SK-N-SH treated with all-trans-retinoic acid at 6 μM for 48 hours (cell line): Measurements from ENCODE around the gene MIPOL1.

Experiments
- ARNTL ChIP-seq: fragments of 450-650 bp; formaldehyde crosslinking; IDR thresholded peaks from 2 replicates; pipeline ENCODE4 v1.5.0; 2020; ENCODE audit warnings: low read depth, mild to moderate bottlenecking, moderate library complexity, borderline replicate concordance
- BACH2 ChIP-seq: fragments of 250-450 bp; sonication (Bioruptor Pico); IDR thresholded peaks from 2 replicates; pipeline ENCODE4 v1.9.0; 2021; ENCODE audit warnings: mild to moderate bottlenecking, borderline replicate concordance
- CREB5 ChIP-seq: fragments of 250-450 bp; sonication (Bioruptor Pico); IDR thresholded peaks from 2 replicates; pipeline ENCODE4 v1.5.1; 2020; ENCODE audit warnings: low read depth, mild to moderate bottlenecking, moderate library complexity
- GLIS3 ChIP-seq: fragments of 250-450 bp; sonication (Bioruptor Pico); IDR thresholded peaks from 2 replicates; pipeline ENCODE4 v1.5.0; 2020; ENCODE audit warnings: mild to moderate bottlenecking, moderate library complexity
- OSR1 ChIP-seq: fragments of 250-450 bp; sonication (Bioruptor Pico); IDR thresholded peaks from 2 replicates; pipeline ENCODE4 v1.8.0; 2022; ENCODE audit warnings: moderate library complexity, mild to moderate bottlenecking, inconsistent platforms
- PATZ1 ChIP-seq: fragments of 250-450 bp; sonication (Bioruptor Pico); IDR thresholded peaks from 2 replicates; pipeline ENCODE4 v1.8.0; 2020; ENCODE audit warnings: mild to moderate bottlenecking, moderate library complexity, borderline replicate concordance
- RARB ChIP-seq: fragments of 250-450 bp; sonication (Bioruptor Pico); IDR thresholded peaks from 2 replicates; pipeline ENCODE4 v1.8.0; 2021; ENCODE audit warnings: mild to moderate bottlenecking, moderate library complexity
- SNAI2 ChIP-seq: fragments of 250-450 bp; sonication (Bioruptor Pico); IDR thresholded peaks from 2 replicates; pipeline ENCODE4 v1.5.0; 2020; ENCODE audit warnings: mild to moderate bottlenecking, moderate library complexity
- TOX ChIP-seq: fragments of 250-450 bp; sonication (Bioruptor Pico); IDR thresholded peaks from 2 replicates; pipeline ENCODE4 v1.8.0; 2021; ENCODE audit warnings: mild to moderate bottlenecking, moderate library complexity, borderline replicate concordance
- ZC3H10 ChIP-seq: fragments of 250-450 bp; sonication (Bioruptor Pico); IDR thresholded peaks from 2 replicates; pipeline ENCODE4 v1.5.1; 2021; ENCODE audit warnings: mild to moderate bottlenecking, moderate library complexity
- ZFP3 ChIP-seq: fragments of 250-450 bp; sonication (Bioruptor Pico); IDR thresholded peaks from 2 replicates; pipeline ENCODE4 v1.5.0; 2020; ENCODE audit warnings: mild to moderate bottlenecking, moderate library complexity
- ZFP30 ChIP-seq: fragments of 450-650 bp; formaldehyde crosslinking; IDR thresholded peaks from 2 replicates; pipeline ENCODE4 v1.5.0; 2022; ENCODE audit warnings: mild to moderate bottlenecking, moderate library complexity

DNA sequence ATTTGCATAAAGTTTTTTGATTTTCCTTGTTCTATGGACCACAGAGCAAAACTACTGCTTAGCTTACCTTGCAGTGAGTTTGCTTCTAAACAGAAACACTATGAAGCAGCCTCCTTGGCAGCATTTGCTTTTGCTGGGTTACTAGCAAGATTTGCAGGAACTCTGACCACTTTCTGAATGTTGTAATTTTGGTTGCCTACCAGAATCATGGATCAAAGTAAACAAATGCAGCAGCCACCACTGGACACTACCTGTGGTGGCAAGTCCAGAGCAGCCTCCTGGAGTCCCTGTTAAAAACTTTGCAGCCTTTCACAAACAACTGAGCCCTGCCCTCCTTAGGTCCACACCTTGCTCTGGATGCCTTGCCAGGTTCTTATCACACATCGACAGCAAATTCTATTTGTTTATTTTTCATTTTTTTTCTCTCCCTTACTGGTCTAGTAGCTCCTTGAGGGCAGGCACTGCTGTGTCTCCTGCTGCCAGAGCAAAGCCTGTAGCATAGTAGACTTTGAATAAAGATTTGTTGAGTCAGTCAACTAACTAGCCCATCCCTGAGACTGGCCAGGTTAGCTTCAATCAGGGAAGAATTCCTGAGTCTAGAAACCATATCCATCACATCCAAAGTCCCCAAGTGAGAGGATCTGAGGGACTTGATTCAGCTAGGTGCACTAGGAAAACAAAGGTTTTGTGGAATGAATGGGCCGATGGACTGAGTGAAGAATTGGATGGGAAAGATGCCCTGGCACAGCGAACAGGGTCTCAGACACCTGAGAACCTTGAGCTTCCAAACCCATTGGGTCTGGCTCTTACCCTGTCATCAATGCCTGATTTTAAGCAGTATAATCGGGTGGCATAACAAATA lies 403.4 kb downstream of the MIPOL1 start:
- no peak for TF ChIP-seq BACH2 (CRISPR knock-in tag)
- no peak for TF ChIP-seq ZFP30 (CRISPR knock-in tag)
- TF ChIP-seq RARB: no peak
- no peak for TF ChIP-seq CREB5 (CRISPR knock-in tag)
- TF ChIP-seq ARNTL (CRISPR knock-in tag): no peak
- no peak for TF ChIP-seq PATZ1
- TF ChIP-seq SNAI2 (CRISPR knock-in tag): no peak
- TF ChIP-seq GLIS3 (CRISPR knock-in tag): no peak
- no peak for TF ChIP-seq ZC3H10 (CRISPR knock-in tag)
- TF ChIP-seq OSR1 (CRISPR knock-in tag): no peak
- no peak for TF ChIP-seq ZFP3 (CRISPR knock-in tag)
- TF ChIP-seq TOX: no peak
